ENCODE data around the gene PKMYT1.
"Not testable (repeated sequence)": the region's sequence is repeated elsewhere in the genome, so short reads cannot be mapped to it uniquely, and the experiment has no call there.

Gene PKMYT1

DNA sequence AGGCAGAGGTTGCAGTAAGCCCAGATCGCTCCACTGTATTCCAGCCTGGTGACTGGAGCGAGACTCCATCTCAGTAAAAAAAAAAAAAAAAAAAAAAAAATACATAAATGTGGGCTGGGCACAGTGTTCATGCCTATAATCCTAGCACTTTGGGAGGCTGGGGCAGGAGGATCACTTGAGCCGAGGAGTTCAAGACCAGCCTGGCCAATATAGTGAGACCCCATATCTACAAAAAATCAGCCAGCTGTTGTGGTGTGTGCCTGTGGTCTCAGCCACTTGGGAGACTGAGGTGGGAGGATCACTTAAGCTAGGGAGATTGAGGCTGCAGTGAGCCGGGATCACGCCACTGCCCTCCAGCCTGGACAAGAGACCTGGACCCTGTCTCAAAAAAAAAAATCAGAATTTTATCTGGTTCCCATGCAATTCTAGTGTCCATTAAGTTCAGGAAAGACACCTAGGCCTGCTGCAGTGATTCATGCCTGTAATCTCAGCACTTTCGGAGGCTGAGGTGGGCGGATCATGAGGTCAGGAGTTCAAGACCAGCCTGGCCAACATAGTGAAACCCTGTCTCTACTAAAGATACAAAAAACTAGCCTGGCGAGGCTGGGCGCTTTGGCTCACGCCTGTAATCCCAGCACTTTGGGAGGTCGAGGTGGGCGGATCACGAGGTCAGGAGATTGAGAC, 48.9 kb downstream of the PKMYT1 start:
- DNase-seq (ENCODE audit: low spot score) = not testable (repeated sequence)

DNA sequence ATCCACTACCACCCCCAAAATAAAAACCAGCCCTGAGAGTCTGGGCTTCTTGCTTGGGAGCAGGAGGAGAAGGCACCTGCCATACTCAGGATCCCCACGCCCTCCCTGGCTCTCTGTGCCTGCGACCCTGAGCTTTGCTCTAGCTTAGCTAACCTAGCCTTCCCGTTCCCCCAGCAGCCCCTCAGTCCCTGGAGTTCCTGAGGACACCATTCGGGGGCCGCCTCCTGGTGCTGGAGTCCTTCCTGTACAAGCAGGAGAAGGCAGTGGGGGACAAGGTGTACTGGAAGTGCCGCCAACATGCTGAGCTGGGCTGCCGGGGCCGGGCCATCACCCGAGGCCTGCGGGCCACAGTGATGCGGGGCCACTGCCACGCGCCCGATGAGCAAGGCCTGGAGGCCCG, 50.0 kb downstream of the PKMYT1 start:
- no peak for DNase-seq (ENCODE audit: low spot score)

DNA sequence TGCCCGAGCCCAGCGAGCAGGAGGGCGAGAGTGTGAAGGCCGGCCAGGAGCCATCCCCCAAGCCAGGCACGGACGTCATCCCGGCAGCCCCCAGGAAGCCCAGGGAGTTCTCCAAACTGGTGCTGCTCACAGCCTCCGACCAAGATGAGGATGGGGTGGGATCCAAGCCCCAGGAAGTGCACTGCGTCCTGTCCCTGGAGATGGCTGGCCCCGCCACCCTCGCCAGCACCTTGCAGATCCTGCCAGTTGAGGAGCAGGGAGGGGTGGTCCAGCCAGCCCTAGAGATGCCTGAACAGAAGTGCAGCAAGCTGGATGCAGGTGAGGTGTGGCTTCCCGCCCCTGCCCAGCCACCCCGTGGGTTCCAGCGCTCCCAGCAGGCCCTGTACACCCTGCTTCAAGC, 50.6 kb downstream of the PKMYT1 start:
- DNase-seq (ENCODE audit: low spot score) = no peak

DNA sequence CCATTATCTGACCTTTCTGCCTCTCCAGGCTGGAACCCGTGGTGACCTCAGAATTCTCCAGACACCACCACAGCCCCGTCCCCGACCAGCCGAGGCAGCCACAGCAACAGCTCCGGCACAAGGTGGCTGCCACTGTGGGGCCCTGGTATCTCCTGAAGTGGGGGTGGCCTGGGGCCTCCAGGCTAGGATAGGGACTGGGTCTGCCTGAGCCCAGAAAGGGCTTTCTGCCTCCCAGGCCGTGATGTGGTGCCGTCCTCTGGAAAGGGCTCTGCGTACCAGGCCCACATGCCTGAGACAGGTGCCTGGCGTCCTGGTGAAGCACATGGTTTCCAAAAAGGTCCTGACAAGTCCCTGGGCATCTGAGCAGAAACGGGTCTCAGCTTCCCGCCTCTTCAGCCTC, 51.5 kb downstream of the PKMYT1 start:
- no peak for DNase-seq (ENCODE audit: low spot score)

DNA sequence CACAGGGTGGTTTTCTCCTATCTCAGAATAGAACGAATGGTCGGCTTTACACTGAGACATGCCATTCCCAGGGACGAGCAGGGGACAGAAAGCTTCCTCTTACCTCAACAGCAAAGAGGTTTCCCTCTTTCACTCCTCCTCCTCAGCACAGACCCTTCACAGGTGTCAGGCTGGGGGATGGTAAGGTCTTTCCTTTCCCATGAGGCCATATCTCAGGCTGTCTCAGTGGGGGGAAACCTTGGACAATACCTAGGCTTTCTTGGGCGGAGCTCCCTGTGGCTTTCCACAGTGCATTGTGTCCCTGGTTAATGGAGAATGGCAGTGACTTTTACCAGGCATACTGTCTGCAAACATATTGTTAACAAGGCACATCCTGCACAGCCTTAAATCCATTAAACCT, 52.1 kb downstream of the PKMYT1 start:
- DNase-seq (ENCODE audit: low spot score) = not testable (repeated sequence)

DNA sequence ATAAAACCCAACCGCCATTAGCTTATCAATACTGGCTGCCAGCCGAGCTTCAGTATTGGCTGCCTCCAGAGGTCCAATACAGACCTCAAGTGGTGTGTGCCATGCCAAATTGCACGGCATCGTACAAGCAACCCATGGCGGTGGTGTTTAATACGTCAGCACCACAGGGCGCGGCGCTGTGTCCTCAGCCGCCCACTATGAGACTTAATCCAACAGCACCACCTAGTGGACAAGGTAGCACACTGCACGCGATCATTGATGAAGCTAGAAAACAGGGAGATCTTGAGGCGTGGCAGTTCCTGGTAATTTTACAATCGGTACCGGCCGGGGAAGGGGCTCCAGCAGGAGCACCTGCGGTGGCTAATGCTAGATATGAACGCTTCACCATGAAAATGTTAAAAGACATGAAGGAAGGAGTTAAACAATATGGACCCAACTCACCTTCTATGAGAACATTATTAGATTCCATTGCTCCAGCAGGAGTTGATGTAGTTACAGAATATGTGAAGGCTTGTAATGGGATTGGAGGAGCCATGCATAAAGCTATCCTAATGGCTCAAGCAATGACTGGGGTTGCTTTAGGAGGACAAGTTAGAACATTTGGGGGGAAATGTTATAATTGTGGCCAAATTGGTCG, 53.1 kb downstream of the PKMYT1 start:
- peak; percentile 94 for DNase-seq (ENCODE audit: low spot score)

DNA sequence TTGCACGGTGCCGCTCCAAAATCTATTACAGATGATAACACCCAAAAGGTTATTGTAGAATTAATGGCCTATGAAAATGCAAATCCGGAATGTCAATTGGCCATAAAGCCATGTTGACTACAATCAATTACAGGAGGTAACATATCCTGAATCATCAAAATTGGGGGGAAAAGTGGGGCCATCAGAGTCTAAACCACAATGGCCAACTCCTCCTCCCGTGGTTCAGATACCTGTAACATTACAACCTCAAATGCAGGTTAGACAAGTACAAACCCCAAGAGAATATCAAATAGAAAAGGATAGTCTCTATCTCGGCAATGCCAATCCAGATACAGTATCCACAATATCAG, 53.6 kb downstream of the PKMYT1 start:
- DNase-seq (ENCODE audit: low spot score) = no peak

DNA sequence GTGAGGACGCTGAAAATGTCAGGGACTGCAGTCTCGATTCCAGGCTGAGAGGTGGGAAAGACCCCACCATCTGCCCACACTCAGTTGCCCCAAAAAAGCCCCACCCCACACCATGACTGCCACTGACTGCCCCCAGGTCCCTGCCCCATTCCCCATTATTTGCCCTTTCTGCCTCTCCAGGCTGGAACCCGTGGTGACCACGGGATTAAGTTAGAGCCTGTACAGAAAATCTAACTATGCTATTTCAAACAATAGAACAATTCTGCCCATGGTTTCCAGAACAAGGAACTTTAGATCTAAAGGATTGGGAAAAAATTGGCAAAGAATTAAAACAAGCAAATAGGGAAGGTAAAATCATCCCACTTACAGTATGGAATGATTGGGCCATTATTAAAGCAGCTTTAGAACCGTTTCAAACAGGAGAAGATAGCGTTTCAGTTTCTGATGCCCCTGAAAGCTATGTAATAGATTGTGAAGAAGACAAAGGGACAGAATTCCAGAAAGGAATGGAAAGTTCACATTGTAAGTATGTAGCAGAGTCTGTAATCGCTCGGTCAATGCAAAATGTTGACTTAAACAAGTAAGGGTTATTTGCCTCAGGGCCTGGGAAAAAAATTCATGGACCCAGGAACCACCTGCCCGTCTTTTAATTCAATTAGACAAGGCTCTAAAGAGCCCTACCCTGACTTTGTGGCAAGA, 54.1 kb downstream of the PKMYT1 start:
- DNase-seq (ENCODE audit: low spot score) = no peak

DNA sequence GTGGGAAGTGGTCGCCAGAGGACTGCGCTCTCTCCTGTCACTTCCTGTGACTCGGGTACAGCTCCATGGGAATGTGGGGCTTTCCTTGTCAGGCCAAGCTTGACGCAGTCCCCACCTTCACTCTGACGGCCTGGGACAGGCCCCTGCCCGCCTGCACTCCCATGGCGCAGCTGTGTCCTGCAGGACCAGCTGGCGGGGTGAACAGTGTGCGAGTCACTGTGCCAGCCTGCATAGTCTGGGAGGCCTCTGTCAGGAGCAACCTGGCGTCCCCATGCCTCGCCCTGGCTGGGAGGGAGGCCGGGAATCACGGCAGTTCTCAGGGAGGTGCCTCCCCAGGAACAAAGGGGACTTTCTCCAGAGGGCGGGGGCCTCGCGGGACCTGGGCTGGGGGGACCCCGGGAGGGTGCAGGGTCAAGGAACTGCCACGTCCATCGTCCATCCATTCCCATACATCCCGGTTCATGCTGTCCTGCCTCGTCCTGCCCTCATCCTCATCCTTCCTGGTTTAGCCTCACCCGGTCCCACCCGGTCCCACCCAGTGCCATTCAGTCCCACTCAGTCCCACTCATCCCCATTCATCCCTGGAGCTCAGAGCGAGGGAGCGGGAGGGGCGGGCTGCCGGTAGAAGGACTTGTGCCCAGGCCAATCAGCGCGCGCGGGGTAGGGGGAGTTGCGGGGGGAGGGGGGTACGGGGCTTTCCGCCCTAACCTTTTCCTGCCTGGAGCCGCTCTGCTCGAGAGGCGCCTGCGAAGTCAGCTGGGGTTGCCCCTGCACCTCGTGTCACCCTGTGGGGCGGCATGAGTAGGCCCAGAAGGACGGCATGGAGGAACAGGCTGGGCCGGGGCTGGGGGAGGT, 55.1 kb downstream of the PKMYT1 start:
- no peak for DNase-seq (ENCODE audit: low spot score)

DNA sequence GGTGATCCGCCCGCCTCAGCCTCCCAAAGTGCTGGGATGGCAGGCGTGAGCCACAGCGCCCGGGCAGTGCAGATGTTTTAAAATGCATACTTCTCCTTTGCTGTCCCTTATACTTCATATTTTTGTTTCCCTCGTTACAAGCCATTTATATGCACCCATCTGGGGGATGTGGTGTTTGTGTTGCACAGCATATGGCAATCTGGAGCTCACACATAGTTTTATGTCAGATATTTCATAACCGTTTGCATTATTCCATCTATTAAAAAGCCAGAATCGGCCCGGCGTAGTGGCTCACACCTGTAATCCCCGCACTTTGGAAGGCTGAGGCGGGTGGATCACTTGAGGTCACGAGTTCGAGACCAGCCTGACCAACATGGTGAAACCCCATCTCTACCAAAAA, 56.8 kb downstream of the PKMYT1 start:
- DNase-seq (ENCODE audit: low spot score) = no peak

Data from hematopoietic multipotent progenitor cell treated with erythropoietin and hydrocortisone succinate and interleukin-3 and kit ligand, for 15 days (in vitro differentiated cells).